GM03348 (cell line): Measurements from ENCODE around the gene IFT25.
A peak's percentile ranks its signal among the peaks of the same experiment; 100 is the strongest.
"Not testable (repeated sequence)": the region's sequence is repeated elsewhere in the genome, so short reads cannot be mapped to it uniquely, and the experiment has no call there.

ENCODE experiments used
- DNase-seq: peaks from one replicate; pipeline ENCODE4 v3.0.0; 2012; ENCODE audit warnings: low spot score

Gene IFT25

DNA sequence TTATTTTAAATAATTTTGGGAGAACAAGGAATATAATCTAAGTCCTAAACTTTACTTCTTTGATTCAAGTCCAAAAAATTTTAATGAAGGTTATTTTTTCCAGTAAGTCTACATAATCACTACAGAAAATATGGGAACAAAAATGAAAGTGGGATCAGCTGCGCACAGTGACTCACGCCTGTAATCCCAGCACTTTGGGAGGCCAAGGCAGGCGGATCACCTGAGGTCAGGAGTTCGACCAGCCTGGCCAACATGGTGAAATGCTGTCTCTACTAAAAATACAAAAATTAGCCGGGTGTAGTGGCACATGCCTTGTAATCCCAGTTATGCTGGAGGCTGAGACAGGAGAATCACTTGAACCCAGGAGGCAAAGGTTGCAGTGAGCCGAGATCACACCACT is 61.9 kb downstream of the IFT25 start:
- not testable (repeated sequence) for DNase-seq

GRCh38 chr1:53881853-53882252 is 63.6 kb downstream of the IFT25 start:
- DNase-seq = not testable (repeated sequence)

- peak; percentile 59 for DNase-seq
Measured at GRCh38 chr1:53878492-53879105, 66.9 kb downstream of the IFT25 start.

- DNase-seq = not testable (repeated sequence)
Measured at GRCh38 chr1:53875150-53875549, 70.3 kb downstream of the IFT25 start.

GRCh38 chr1:53871773-53872484 is 73.6 kb downstream of the IFT25 start:
- no peak for DNase-seq
